ENCODE measurements around the gene FCER1G.

The FCER1G gene

DNA sequence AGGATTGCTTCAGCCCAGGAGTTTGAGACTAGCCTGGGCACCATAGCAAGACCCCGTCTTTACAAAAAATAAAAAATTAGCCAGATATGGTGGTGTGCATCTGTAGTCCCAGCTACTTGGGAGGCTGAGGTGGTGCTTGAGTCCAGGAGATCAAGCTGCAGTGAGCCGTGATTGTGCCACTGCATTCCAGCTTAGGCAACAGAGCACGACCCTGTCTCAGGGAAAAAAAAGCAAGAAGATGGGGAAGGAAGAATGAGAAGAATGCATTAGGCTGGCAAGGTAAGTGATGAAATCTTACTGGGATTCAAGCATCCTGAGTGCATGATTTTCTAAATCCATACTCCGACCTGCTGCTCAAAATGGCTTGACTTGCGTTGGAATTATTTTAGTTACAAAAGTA is 50.2 kb downstream of the FCER1G start:
- TF ChIP-seq, protein P1, sequence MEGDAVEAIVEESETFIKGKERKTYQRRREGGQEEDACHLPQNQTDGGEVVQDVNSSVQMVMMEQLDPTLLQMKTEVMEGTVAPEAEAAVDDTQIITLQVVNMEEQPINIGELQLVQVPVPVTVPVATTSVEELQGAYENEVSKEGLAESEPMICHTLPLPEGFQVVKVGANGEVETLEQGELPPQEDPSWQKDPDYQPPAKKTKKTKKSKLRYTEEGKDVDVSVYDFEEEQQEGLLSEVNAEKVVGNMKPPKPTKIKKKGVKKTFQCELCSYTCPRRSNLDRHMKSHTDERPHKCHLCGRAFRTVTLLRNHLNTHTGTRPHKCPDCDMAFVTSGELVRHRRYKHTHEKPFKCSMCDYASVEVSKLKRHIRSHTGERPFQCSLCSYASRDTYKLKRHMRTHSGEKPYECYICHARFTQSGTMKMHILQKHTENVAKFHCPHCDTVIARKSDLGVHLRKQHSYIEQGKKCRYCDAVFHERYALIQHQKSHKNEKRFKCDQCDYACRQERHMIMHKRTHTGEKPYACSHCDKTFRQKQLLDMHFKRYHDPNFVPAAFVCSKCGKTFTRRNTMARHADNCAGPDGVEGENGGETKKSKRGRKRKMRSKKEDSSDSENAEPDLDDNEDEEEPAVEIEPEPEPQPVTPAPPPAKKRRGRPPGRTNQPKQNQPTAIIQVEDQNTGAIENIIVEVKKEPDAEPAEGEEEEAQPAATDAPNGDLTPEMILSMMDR (IDR thresholded peaks at IDR 0.05) = no peak

DNA sequence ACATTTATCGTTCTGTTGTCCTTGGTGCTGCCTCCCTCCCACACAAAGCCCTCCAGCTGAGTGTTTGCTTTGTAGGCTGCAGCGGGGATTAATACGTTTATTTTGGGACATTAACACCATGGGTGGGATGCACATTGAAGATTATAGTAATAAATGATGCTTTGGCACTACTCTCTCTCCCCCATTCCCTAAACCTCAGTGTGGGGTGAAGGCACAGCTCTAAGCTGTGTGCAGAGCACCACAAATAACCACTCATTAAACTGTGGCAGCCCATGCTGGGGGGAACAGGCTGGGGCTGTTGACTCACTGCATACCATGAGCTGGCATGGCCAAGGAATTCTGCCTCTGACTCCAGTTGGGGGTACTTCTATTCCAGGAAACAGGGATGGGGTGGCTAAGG is 51.1 kb downstream of the FCER1G start:
- TF ChIP-seq, protein P1 (IDR thresholded peaks at IDR 0.05) = no peak

DNA sequence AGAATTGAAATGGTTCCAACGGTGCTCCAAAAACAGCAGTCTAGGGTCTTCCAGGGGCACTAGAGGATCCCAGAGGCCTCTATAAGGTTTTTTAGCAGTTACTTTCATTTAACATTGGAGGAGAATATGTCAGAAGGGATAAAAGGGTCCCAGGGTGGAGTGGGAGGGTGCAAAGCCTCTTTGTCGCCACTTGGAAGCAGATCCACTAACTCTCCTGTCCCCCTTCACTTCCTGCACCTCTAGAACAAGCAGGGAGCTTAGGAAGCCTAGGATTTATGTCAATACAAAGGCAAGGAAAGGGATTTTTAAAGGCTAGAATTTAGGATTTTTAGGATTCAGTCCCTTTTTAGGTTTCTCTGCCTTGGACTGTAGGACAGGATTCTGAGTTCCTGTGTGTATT is 51.7 kb downstream of the FCER1G start:
- TF ChIP-seq, protein P1 (IDR thresholded peaks at IDR 0.05) = no peak

DNA sequence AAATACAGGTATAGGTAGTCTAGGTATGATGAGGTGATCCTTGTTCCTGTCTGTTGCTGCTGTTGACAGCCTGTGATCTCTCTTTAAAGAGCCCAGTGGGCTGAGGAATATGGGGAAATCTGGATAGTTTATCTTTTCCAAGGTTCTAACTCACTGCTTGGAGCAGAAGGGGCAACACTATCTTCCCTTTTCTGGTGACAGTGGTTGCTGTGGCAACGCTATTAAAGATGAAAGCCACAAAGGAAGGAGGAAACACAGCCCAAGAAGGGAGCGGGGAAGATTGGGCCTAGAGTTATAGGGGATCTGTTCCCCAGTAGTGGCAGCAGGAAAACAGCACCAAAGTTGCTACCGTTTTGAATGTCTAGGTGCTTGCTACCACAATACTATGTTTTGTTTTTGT is 52.2 kb downstream of the FCER1G start:
- TF ChIP-seq, protein P1 (IDR thresholded peaks at IDR 0.05) = no peak
